GM19438 (cell line): ENCODE data around the gene TDRD15.
"Not testable (repeated sequence)": the region's sequence is repeated elsewhere in the genome, so short reads cannot be mapped to it uniquely, and the experiment has no call there.

Experiments
- ATAC-seq: cut with Tn5 transposase; IDR thresholded peaks from one replicate; pipeline ENCODE4 v1.9.1; 2021; ENCODE audit warnings: low read depth; ENCODE audit not compliant: unreplicated experiment

The TDRD15 gene

DNA sequence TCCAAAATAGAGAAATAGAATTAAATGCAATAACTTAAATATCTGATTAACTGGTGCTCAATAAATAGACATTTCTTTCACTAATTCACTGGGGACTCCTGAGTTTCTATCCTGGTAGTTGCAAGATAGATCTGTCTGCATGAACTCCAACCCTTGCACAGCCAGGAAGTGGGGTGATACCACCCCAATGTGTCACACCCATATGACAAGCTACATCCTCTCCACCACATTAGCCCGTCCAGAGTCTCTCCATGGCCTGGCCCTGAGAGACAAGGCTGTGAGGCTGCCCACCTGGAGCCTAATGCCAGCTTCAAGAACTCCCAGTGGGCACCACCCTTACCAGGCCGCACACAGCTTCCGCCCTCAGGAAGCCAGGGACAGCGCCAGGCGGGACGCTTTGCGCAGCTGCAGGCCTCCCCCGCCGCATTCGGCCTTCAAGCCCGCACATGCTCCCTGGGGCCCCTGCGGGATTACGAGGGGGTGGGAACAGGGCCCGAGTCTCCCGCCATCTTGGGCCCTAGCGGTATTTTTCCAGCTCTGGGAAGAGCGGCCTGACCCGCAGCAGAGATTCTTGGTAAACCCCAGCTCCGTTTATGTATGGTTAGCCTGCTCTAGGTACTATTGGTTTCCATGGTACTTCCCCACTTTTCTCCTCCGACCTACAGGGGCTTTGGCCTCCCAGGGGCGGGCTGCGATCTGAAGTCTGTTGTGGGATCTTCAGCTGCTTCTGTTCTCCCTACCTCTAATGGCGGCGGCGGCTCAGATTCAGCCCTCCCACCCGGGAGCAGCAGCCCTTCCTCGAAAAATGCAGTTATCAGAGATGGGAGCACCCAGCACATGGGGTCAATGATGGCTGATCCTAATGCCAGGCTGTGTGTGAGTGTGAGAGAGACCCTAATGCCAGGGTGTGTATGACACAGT, at the start of gene TDRD15:
TSS of gene TDRD15 (plus strand) at position 496 of the 921 bp plus-strand sequence. CDS start 13,500 bp downstream, outside the sequence.
- no peak for ATAC-seq

- ATAC-seq = no peak
These were observed 45.5 kb upstream of the TDRD15 start for GRCh38 chr2:21078296-21078695.

DNA sequence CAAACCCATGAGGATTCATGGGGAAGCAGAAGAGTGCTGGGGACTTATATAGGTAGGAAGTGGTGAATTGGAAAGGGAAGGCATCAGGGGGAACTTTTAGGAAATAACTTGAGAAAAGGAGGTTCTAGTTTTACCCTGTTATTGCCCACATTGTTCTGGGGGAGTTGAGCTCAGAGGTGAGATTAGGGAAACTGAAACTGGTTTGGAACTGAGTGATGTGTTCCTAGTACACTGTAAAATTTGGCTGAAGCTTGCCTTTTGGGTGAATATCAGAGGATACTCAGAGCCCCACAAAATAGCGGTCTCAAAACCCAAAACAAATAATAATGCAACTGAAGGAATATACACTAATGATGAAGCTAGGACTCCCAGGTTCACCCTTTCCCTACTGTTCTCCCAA, 40.3 kb upstream of the TDRD15 start:
- ATAC-seq = no peak

- no peak for ATAC-seq
These were observed 39.4 kb upstream of the TDRD15 start for GRCh38 chr2:21084401-21084800.

DNA sequence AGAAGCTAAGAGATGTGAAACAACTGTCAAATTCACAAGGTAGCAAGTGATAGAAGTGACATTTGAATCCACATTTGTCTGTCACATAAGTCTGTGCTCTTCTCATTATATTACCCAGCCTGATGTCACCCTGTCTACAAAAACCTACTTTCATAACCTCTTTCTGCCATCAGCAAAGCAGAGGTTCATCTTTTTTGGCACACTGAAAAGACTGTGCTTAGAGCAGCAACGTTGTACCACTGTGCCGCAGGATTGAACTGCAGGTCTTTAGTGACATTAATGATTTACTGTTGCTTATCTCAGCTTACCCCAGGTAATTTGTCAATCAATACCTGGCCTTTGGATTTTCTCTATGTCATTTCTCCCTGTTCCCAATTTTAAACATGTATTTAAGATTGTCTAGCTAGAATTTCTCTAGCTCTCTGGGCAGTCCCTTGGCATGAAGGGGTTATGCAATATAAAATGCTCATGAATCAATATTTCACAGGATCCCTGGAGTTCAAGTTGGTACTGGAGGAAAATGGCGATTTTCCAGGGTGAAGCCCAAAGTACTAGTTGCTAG, 31.4 kb upstream of the TDRD15 start:
- ATAC-seq = no peak

- ATAC-seq = no peak
These were observed 28.6 kb upstream of the TDRD15 start for GRCh38 chr2:21095178-21095577.

DNA sequence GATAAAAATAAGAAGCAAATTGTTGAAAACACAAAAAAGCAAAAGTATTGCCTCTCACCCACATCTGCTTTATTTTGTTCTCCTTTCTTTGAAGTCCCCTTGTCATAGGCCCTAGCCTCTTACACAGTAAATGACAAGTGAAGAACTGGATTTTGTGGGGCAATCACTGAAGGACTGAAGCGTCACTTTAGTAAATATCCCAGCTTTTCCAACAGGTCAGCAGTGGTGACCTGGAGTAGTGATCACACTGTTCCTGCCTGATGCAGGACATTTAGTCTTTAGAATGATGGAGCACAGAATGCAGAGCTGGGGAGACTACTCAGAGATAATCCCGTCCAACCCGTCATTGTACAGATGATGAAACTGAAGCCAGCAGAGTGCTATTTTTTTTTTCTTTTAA, 28.1 kb upstream of the TDRD15 start:
- ATAC-seq = no peak

DNA sequence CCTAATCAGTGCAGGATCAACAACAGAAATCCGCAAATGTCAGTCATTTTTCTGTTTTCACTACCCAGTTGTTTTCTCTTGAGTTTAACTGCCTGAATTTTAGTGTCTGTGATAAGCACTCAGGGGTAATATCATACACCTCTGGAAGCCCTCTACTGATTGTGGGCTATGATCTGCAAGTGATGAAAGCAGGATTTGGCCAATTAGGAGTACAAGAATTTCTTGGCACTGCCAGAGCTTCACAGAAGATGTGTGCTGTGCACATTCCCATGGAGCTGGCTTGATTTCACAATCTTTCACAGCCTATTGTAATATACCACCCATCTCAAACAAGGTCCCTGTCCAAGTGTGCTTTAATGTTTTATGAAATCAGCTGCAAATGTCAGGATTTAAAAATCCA, 27.3 kb upstream of the TDRD15 start:
- no peak for ATAC-seq

DNA sequence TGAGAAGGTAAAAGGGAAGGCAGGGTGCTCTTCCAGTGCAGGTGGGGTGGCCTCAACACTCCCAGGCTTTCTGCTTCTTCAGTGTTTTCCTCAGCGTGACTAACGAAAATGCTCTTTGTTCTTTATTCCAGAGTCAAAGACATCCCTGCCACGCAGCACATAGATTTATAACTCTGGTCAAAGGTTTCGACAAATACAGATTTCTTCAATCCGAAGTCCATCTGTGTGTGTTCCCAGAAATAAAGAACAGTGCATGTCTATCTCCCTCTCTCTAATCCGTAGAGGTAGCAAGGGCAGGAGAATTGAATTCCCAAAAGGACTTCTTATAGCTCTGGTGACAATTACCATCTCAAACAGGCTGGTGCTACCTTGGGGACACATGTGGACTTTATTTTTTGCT, 26.4 kb upstream of the TDRD15 start:
- no peak for ATAC-seq

DNA sequence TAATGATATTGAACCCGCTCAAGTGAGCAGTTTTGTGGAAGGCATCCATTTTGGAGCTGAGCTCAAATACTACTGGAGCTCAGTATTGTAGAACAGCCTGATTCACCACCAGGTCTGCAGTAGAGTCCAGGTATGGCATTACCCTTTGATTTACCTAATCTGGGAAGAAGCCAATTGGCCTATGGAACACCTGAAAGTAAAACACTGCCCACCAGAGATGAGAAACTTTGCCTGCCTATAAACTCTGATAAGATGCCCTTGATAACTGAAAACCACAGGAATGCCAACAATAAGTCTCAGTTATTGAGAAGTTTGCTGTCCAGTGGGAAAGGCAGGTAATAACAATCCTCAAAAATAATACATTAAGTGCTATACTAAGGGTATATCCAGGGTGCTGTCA, 25.5 kb upstream of the TDRD15 start:
- no peak for ATAC-seq

DNA sequence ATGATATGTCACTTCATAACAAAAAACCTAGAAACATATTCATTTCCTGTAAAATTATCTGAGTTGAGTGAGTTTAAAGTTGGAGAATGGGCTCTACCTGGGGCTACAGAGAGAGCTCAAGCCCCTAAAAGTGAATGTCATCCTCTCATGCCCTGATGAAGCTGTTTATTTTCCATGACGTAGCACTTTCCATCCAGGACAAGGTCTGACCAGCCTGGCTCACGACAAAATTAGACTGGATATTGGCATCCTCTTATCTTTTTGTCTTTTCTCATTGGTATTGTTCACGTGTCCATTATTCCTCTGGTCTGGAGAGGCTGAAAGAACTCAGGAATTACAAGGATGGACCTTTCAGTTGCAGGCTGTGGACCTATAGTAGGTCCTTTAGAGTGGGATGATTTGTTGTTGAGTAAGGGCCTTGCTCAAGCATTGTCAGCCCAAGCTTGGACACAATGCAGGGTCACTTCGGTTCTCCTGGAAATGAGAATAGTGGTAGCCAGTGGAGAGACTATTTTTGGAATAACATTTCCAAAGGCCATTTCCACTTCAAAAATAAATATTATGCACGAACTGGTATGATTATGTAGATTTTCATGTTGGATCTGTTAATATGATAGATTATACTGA, 24.4 kb upstream of the TDRD15 start:
- no peak for ATAC-seq

DNA sequence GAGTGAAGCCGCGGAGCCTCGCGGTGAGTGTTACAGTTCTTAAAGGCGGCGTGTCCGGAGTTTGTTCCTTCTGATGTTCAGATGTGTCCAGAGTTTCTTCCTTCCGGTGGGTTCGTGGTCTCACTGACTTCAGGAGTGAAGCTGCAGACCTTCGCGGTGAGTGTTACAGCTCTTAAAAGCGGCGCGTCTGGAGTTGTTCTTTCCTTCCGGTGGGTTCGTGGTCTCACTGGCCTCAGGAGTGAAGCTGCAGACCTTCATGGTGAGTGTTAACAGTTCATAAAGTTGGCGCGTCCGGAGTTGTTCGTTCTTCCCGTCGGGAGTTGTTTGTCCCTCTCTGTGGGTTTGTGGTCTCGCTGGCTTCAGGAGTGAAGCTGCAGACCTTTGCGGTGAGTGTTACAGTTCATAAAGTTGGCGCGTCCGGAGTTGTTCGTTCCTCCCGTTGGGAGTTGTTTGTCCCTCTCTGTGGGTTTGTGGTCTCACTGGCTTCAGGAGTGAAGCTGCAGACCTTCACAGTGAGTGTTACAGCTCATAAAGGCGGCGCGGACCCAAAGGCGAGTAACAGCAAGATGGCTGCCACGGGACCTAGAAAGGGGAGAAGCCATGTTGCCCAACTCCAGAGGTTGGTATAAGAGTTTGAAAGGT, 22.1 kb upstream of the TDRD15 start:
- ATAC-seq = not testable (repeated sequence)

GRCh38 chr2:21102356-21102755, 21.4 kb upstream of the TDRD15 start:
- no peak for ATAC-seq

DNA sequence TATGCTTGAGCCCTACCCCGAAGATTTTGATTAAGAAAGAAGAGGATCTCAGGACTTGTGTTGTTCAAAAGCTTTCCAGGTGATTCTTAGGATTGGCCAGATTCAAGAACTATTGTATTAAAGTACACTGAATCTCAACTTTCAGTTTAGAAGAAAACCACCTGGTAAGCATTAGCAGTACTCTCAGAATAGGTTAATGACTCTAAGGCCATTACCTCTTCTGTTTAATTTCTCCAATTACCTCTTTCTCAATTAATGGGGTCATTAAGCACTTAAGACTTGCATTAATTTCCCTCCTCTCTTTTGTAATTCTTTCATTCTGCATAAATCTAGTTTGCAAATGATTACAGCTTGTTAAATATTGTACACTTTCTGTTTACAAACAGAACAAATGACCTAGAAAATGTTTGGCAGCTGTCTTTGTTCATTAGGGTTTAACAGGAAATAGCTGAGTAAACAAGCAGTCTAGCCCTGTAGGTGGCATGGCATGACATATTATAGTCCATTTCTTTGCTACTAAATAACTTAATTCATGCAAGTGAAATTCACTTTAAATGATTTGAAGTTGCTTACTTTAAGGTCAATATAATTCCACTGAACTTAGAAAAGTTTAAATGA, 20.4 kb upstream of the TDRD15 start:
- no peak for ATAC-seq

DNA sequence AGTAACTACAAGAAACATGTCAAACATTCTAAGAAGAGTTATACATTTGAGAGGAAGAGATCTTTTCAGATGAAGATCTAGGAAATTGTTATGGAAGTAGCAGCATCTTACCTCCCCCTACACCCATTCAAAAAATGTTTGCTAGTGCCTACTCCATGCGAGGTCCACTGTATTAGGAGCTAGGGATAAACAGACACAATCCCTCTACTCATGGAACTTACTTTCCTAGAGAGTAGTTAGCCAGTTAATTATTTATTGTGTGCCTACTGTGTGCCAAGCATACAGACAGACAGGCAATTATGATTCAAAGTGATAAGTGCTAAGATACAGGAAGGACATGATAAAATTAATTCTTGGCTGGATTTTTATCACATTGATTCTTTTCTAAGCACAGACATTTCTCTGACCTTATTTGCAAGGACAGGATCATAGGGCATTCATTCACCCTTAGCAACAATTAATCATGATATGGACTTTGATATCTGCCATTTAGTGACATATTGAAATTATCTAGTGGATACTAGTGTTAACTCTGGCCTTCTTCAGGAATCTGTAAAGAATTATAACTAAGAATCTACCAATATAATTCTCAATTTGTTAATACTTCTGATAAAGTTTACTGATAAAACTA, 19.6 kb upstream of the TDRD15 start:
- no peak for ATAC-seq

DNA sequence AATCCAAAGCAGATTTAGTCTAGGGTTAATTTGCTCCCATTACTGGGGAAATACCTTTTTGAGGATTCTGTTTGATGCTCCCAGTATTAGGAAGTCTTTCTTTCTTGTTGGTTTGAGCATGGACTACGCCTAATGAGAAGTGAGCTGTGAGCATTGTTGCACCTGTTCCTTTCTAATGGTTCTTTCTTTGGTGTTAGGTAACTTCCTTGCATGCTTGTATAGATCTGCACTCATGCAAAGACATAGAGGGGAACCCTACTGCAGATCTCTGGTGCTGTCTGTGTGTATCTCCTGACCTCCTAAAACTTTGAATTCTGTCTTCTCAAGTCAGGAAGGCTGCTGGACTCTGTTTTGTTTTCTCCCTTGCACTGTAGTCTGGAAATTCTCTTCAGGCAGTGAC, 12.8 kb upstream of the TDRD15 start:
- ATAC-seq = no peak

DNA sequence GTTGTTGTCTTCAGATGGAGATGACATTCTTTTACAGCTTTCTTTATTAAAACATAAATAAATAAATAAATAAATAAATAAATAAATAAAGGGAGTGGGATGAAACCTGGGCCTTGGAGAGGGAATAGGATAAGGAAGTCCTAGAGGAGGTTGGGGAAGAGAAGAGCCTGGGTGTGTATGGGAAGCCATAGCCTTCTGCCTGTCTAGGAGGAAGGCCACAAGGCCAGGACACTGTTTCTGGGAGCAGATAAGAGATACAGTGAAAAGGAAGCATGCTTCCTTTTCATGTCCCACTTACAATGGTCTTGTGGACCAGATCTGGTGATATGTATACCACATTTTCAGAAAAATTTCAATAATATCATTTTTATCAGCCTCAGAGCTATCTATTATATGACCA, 6.1 kb upstream of the TDRD15 start:
- no peak for ATAC-seq

DNA sequence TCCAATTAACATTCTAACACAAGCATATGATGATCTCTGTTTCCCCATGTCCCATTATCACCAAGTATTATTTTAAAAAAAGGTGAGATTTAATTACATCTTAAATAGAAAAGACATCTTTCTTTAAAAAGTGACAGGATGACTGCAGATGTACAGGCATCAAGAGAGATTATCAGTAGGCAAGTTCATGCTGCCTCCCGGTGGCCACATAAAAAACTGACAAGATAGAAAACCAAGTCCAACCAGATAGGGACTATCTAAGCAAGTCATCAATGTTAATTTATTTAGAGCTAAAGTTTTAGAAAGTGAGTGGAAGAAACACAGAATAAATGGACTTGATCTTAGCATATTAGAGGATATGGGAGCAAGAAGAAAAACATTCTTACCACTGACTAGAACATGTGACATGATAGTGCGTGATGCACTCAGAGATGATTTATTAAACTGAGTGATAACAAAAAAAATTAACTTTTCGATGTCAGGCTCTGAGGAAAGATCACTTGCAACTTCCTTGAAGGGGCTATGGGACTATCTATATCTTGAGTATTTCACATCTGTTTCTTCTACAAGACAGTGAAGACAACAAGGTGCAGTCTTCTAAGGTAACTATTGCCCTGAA, 5.4 kb upstream of the TDRD15 start:
- ATAC-seq = no peak

- no peak for ATAC-seq
These were observed 8.1 kb downstream of the TDRD15 start for GRCh38 chr2:21131861-21132260.

GRCh38 chr2:21135585-21135984, 11.8 kb downstream of the TDRD15 start:
- no peak for ATAC-seq
